Naive thymus-derived CD4-positive, alpha-beta T cell (primary cell): Measurements from ENCODE around the gene GALNT2. TPM values are rescaled to one million over a fixed set of nuclear protein-coding genes. Genes with fewer than 3 reads are reported as not detected.
A peak's percentile ranks its signal among the peaks of the same experiment; 100 is the strongest.

Source experiments
- ATAC-seq: fragments of 150-1000 bp; cut with Tn5 transposase; 2 replicates; pipeline ENCODE4 v1.10.0; 2021; ENCODE audit warnings: mild to moderate bottlenecking, moderate library complexity
- CTCF ChIA-PET: fragments of 350-600 bp; sonication (Branson Sonifier 250); formaldehyde crosslinking; loops from one replicate; lab custom pipeline; 2021; ENCODE audit warnings: antibody characterized with exemption; lab: Charles Lee
- POLR2A ChIA-PET: fragments of 350-600 bp; sonication (Branson Sonifier 250); formaldehyde crosslinking; loops from one replicate; lab custom pipeline; 2021; ENCODE audit warnings: antibody characterized with exemption, inconsistent platforms; lab: Charles Lee
- DNase-seq, 9 donors: peaks; one replicate each; pipeline versions ENCODE4 v3.0.0 to v3.0.0-alpha.2; 2020 to 2022; ENCODE audit warnings: mixed read lengths in 1 of 9
- H3K27ac ChIP-seq: one replicate; pipeline ENCODE4 v1.7.0; 2013; ENCODE audit warnings: mild to moderate bottlenecking, low read depth, low read length, moderate library complexity
- H3K27me3 ChIP-seq, 2 donors: one replicate each; pipeline ENCODE4 v1.7.0; 2013; ENCODE audit warnings: low read length in 2 of 2, mild to moderate bottlenecking in 2 of 2, moderate library complexity in 2 of 2; ENCODE audit not compliant: control insufficient read depth in 2 of 2, insufficient read depth in 2 of 2
- H3K36me3 ChIP-seq, 3 experiments: 1 replicate in 2 of 3; 2 replicates in 1 of 3; pipeline ENCODE4 v1.7.0; 2013; ENCODE audit warnings: low read length in 3 of 3, mild to moderate bottlenecking in 3 of 3, moderate library complexity in 1 of 3; ENCODE audit not compliant: insufficient read depth in 3 of 3, control insufficient read depth in 2 of 3
- H3K4me1 ChIP-seq, 2 donors: one replicate each; pipeline ENCODE4 v1.7.0; 2013; ENCODE audit warnings: low read length in 2 of 2, mild to moderate bottlenecking in 2 of 2, moderate library complexity in 1 of 2; ENCODE audit not compliant: control insufficient read depth in 2 of 2, insufficient read depth in 2 of 2
- H3K4me3 ChIP-seq: 2 replicates; pipeline ENCODE4 v1.7.0; 2013; ENCODE audit warnings: mild to moderate bottlenecking, low read length
- H3K9me3 ChIP-seq, 3 experiments: 1 replicate in 2 of 3; 2 replicates in 1 of 3; pipeline ENCODE4 v1.7.0; 2013; ENCODE audit warnings: low read length in 3 of 3; ENCODE audit not compliant: control insufficient read depth in 2 of 3
- H3K27ac Mint-ChIP-seq, 9 donors: one replicate each; pipeline ENCODE4 v1.8.0; 2020 to 2022; ENCODE audit warnings: mixed read lengths in 9 of 9, mild to moderate bottlenecking in 8 of 9, moderate library complexity in 5 of 9, inconsistent platforms in 2 of 9
- H3K27me3 Mint-ChIP-seq, 5 donors: one replicate each; pipeline ENCODE4 v1.8.0; 2021 to 2022; ENCODE audit warnings: mixed read lengths in 5 of 5, mild to moderate bottlenecking in 1 of 5
- H3K36me3 Mint-ChIP-seq, 5 donors: one replicate each; pipeline ENCODE4 v1.8.0; 2020 to 2022; ENCODE audit warnings: mixed read lengths in 5 of 5, mild to moderate bottlenecking in 3 of 5, inconsistent platforms in 1 of 5
- H3K4me1 Mint-ChIP-seq, 7 donors: one replicate each; pipeline ENCODE4 v1.8.0; 2020 to 2022; ENCODE audit warnings: mixed read lengths in 7 of 7, mild to moderate bottlenecking in 3 of 7, inconsistent platforms in 1 of 7
- H3K4me3 Mint-ChIP-seq, 10 donors: one replicate each; pipeline ENCODE4 v1.8.0; 2020 to 2022; ENCODE audit warnings: mild to moderate bottlenecking in 10 of 10, mixed read lengths in 10 of 10, moderate library complexity in 6 of 10, inconsistent platforms in 2 of 10
- H3K9me3 Mint-ChIP-seq, 11 donors: one replicate each; pipeline ENCODE4 v1.8.0; 2020 to 2022; ENCODE audit warnings: mixed read lengths in 11 of 11, mild to moderate bottlenecking in 4 of 11, inconsistent platforms in 1 of 11, moderate library complexity in 1 of 11
- intact Hi-C, 2 donors: fragments of 100-400 bp; cut with micrococcal nuclease; formaldehyde crosslinking; loops; one replicate each; pipeline ENCODE4 v1.15.1; 2023
- polyA plus RNA-seq, 2 donors: library from polyadenylated mRNA; unstranded; fragments of 300-500 nt; fragmentation: Illumina TruSeq; gene quantifications; one replicate each; pipeline ENCODE4 v1.2.3, GENCODE V29; 2021
- total RNA-seq, 6 experiments: library from RNA in 5 of 6; stranded (reverse) in 5 of 6; gene quantifications; 1 replicate in 5 of 6; 2 replicates in 1 of 6; pipeline ENCODE4 v1.2.3 and lab custom pipeline; 2021 to 2026

The GALNT2 gene
- total and polyA plus RNA-seq, 7 experiments from 2014 or later: 12.0 to 32.7 (median 23.3) TPM

- Mint-ChIP-seq H3K4me3 (no peak overlapping the region), H3K9me3 (no peaks in the 10 kb centered on the region), H3K36me3 (peaks cover 15 to 72% (median 49%) of the 10 kb centered on the region in 5 donors), H3K4me1 (peaks cover 0 to 5% (median 0%) of the 10 kb centered on the region in 7 donors), H3K27ac (no peak overlapping the region), H3K27me3 (no peaks in the 10 kb centered on the region)
- no peaks in the 10 kb centered on the region for H3K27me3 ChIP-seq
- CTCF ChIA-PET: no interaction called here
- H3K9me3 ChIP-seq: no peaks in the 10 kb centered on the region
- no peaks in the 10 kb centered on the region for H3K4me1 ChIP-seq
- no peak overlapping the region for H3K4me3 ChIP-seq
- POLR2A ChIA-PET: no interaction called here
- H3K27ac ChIP-seq: no peak overlapping the region
- intact Hi-C loops: no loop called here
- DNase-seq (no peak), ATAC-seq (no peak)
- H3K36me3 ChIP-seq: peaks cover 0 to 37% (median 9%) of the 10 kb centered on the region in 3 experiments
These were observed 188.1 kb downstream of the GALNT2 start for GRCh38 chr1:230255116-230255515.

- no peaks in the 10 kb centered on the region for H3K27me3 Mint-ChIP-seq
- DNase-seq (no peak), ATAC-seq (no peak)
- no peaks in the 10 kb centered on the region for H3K9me3 Mint-ChIP-seq
- ChIA-PET POLR2A (no interaction called here), CTCF (no interaction called here)
- peak overlapping the region in 2 of 9 donors; percentile 9 to 29 for H3K27ac Mint-ChIP-seq
- no peaks in the 10 kb centered on the region for H3K27me3 ChIP-seq
- H3K4me1 ChIP-seq: no peaks in the 10 kb centered on the region
- peaks cover 0 to 30% (median 9%) of the 10 kb centered on the region in 3 experiments for H3K36me3 ChIP-seq
- intact Hi-C loops: no loop called here
- peaks cover 15 to 63% (median 44%) of the 10 kb centered on the region in 5 donors for H3K36me3 Mint-ChIP-seq
- no peak overlapping the region for H3K4me3 ChIP-seq
- peaks cover 0 to 5% (median 0%) of the 10 kb centered on the region in 7 donors for H3K4me1 Mint-ChIP-seq
- no peak overlapping the region for H3K27ac ChIP-seq
- H3K9me3 ChIP-seq: no peaks in the 10 kb centered on the region
- no peak overlapping the region for H3K4me3 Mint-ChIP-seq
These were observed 189.0 kb downstream of the GALNT2 start for GRCh38 chr1:230255991-230256390.

- H3K9me3 Mint-ChIP-seq: no peaks in the 10 kb centered on the region
- intact Hi-C loops: no loop called here
- H3K27ac Mint-ChIP-seq: no peak overlapping the region
- DNase-seq: no peak
- H3K4me1 ChIP-seq: no peaks in the 10 kb centered on the region
- peaks cover 0 to 24% (median 8%) of the 10 kb centered on the region in 3 experiments for H3K36me3 ChIP-seq
- no peak overlapping the region for H3K4me3 ChIP-seq
- CTCF ChIA-PET: no interaction called here
- H3K4me1 Mint-ChIP-seq: peaks cover 0 to 2% (median 0%) of the 10 kb centered on the region in 7 donors
- H3K27ac ChIP-seq: no peak overlapping the region
- no peak overlapping the region for H3K4me3 Mint-ChIP-seq
- H3K27me3 ChIP-seq: no peaks in the 10 kb centered on the region
- peaks cover 12 to 55% (median 35%) of the 10 kb centered on the region in 5 donors for H3K36me3 Mint-ChIP-seq
- H3K27me3 Mint-ChIP-seq: no peaks in the 10 kb centered on the region
- ATAC-seq: no peak
- POLR2A ChIA-PET: no interaction called here
- H3K9me3 ChIP-seq: no peaks in the 10 kb centered on the region
These were observed 189.9 kb downstream of the GALNT2 start for GRCh38 chr1:230256896-230257295.

GRCh38 chr1:230259621-230260020 lies 192.6 kb downstream of the GALNT2 start:
- H3K36me3 Mint-ChIP-seq: peaks cover 11 to 53% (median 26%) of the 10 kb centered on the region in 5 donors
- no peak for DNase-seq
- Histone ChIP-seq H3K9me3 (no peaks in the 10 kb centered on the region), H3K27ac (no peak overlapping the region), H3K4me3 (no peak overlapping the region), H3K27me3 (no peaks in the 10 kb centered on the region), H3K36me3 (peaks cover 0 to 38% (median 8%) of the 10 kb centered on the region in 3 experiments), H3K4me1 (no peaks in the 10 kb centered on the region)
- intact Hi-C loops: no loop called here
- H3K27me3 Mint-ChIP-seq: no peaks in the 10 kb centered on the region
- peaks cover 0 to 3% (median 0%) of the 10 kb centered on the region in 7 donors for H3K4me1 Mint-ChIP-seq
- no peak overlapping the region for H3K4me3 Mint-ChIP-seq
- ChIA-PET CTCF (no interaction called here), POLR2A (no interaction called here)
- no peaks in the 10 kb centered on the region for H3K9me3 Mint-ChIP-seq
- no peak for ATAC-seq
- no peak overlapping the region for H3K27ac Mint-ChIP-seq

GRCh38 chr1:230260831-230261230 lies 193.8 kb downstream of the GALNT2 start:
- Histone ChIP-seq H3K27ac (no peak overlapping the region), H3K27me3 (no peaks in the 10 kb centered on the region), H3K36me3 (peaks cover 0 to 40% (median 5%) of the 10 kb centered on the region in 3 experiments), H3K9me3 (no peaks in the 10 kb centered on the region), H3K4me3 (no peak overlapping the region), H3K4me1 (no peaks in the 10 kb centered on the region)
- no peak for ATAC-seq
- H3K4me1 Mint-ChIP-seq: peaks cover 0 to 3% (median 0%) of the 10 kb centered on the region in 7 donors
- intact Hi-C loops: no loop called here
- H3K27ac Mint-ChIP-seq: no peak overlapping the region
- no peak for DNase-seq
- CTCF ChIA-PET: no interaction called here
- H3K9me3 Mint-ChIP-seq: no peaks in the 10 kb centered on the region
- H3K4me3 Mint-ChIP-seq: no peak overlapping the region
- no peaks in the 10 kb centered on the region for H3K27me3 Mint-ChIP-seq
- H3K36me3 Mint-ChIP-seq: peaks cover 11 to 52% (median 18%) of the 10 kb centered on the region in 5 donors
- POLR2A ChIA-PET: interaction anchor here (0.9 kb wide), 1 partner anchor 10 kb away, joined by 3 read pairs; no protein-coding TSS in a partner anchor

GRCh38 chr1:230261928-230262650 lies 195.1 kb downstream of the GALNT2 start:
- CTCF ChIA-PET: interaction anchor here (0.6 kb wide), 1 partner anchor 1443 kb away, joined by 3 read pairs; no protein-coding TSS in a partner anchor

More at GRCh38 chr1:230261928-230262650, 195.1 kb downstream of the GALNT2 start:
- H3K36me3 Mint-ChIP-seq: peaks cover 15 to 52% (median 16%) of the 10 kb centered on the region in 5 donors
- Histone ChIP-seq H3K36me3 (peaks cover 0 to 43% (median 5%) of the 10 kb centered on the region in 3 experiments), H3K4me1 (no peaks in the 10 kb centered on the region), H3K9me3 (no peaks in the 10 kb centered on the region), H3K27me3 (no peaks in the 10 kb centered on the region), H3K4me3 (no peak overlapping the region), H3K27ac (no peak overlapping the region)
- ATAC-seq (no peak), DNase-seq (no peak)
- H3K4me3 Mint-ChIP-seq: no peak overlapping the region
- H3K27ac Mint-ChIP-seq: no peak overlapping the region
- H3K4me1 Mint-ChIP-seq: peaks cover 0 to 3% (median 0%) of the 10 kb centered on the region in 7 donors
- POLR2A ChIA-PET: no interaction called here
- no peaks in the 10 kb centered on the region for H3K9me3 Mint-ChIP-seq
- H3K27me3 Mint-ChIP-seq: no peaks in the 10 kb centered on the region
- intact Hi-C loops: no loop called here
